Stimulated activated CD4-positive, alpha-beta T cell treated with anti-CD3 and anti-CD28 coated beads, Interleukin-2, amount 100 ng/mL, for 48 hours (primary cell): ENCODE data around the gene IFI35.
"Not testable (repeated sequence)": the region's sequence is repeated elsewhere in the genome, so short reads cannot be mapped to it uniquely, and the experiment has no call there.

Experiments used
- DNase-seq, 2 donors: peaks; one replicate each; pipeline ENCODE4 v3.0.0-alpha.2; 2020

The IFI35 gene

DNA sequence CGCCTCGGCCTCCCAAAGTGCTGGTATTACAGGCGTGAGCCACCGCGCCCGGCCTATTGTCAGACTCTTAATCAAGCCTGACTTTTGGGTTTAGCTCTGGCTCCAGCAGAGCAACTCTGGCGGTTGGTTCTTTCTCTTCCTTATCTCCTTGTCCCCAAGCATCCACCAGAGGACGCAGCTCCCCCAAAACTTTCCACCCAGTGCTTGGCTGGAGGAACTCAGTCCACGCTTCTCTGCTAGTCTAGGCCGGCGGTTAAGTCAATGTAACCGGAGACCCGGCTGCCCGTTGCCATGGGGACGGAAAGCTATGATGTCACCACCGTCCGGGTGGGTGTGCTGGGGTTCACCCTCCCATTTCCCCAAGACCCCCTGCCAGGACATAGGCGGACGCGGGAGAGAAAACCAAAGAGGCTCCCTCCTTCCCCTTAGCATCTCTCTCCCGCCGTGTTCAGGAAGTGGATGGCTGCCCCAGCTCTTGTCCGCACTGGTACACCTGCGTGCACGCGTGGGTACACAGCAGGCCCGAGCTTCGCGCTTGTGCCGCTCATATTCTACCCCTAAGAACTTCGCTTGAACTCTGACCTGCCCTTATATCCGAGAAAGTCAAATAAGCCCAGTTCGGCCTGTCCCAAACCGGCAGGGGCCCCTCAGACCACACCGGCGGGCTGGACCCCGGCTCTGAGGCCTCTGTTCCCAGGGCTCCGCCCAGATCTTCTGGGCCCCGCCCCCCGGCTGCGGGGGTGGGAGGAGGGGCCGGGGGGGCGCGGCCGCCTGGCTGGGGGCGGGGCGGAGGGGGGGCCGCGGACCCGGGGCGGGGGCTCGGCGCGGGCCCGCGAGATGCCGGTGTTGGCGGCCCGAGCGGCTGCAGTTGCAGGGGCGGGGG, 18.1 kb downstream of the IFI35 start, which contains the start of gene RND2:
Gene RND2 (plus strand): TSS at position 825 of the 883 bp plus-strand sequence. CDS start 117 bp downstream, outside the sequence.
- DNase-seq, result peak; percentile 70 to 72

DNA sequence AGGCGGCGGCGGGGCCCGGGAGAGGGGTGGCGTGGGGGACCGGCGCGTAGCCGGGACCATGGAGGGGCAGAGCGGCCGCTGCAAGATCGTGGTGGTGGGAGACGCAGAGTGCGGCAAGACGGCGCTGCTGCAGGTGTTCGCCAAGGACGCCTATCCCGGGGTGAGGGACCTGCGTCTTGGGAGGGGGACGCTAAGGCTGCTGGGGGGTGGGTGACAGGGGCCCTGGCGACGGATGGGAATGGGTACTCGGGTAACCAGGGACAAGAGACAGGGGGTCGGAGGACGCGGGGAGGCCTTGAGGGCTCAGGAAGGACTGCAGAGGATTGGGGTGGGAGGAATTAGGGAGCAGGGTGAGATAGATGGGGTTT, 18.7 kb downstream of the IFI35 start:
- DNase-seq, result no peak

DNA sequence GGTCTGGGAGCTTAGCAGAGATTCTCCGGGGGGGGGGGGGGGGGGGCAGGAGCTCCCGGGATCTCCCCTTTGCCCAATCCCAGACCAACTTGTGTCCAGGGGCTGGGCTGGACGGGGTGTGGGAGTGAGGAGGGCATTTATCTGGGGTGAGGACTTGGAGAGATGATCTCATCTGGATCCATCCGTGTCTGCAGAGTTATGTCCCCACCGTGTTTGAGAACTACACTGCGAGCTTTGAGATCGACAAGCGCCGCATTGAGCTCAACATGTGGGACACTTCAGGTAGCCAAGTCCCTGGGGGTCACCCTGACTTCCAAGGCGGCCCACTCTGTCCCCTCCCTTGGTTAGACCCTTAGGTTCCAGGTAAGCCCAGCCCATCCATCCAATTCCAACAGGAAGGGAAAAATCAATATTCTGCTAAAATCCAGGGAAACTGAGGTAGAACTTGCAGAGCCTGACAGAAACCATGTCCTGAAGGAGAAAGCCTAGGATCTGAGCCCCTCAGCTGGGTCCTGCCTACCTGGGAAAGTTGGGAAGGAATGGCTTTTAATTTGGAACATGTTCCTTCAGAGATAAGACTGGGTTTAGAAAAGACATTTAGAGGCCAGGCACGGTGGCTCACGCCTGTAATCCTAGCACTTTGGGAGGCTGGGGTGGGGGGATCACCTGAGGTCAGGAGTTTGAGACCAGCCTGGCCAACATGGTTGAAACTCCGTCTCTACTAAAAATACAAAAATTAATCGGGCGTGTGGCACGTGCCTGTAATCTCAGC, 19.4 kb downstream of the IFI35 start:
- DNase-seq, result no peak

DNA sequence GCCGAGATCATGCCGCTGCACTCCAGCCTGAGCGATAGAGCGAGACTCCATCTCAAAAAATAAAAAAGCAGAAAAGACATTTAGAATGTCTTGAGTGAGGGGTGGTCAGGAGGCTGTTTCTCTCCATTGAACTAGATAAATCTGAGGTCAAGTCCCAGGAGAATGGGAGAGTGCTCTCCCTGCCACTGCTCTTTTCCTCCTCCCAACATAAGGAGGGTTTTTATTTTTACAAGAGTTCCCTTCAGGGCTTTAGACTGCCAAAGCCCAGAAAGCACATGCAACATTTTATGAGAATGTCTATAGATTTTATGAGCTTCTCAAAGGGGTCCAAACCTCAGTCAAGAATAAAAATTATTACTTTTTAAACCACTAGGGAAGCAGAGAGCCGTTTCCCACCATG, 20.0 kb downstream of the IFI35 start:
- no peak for DNase-seq

DNA sequence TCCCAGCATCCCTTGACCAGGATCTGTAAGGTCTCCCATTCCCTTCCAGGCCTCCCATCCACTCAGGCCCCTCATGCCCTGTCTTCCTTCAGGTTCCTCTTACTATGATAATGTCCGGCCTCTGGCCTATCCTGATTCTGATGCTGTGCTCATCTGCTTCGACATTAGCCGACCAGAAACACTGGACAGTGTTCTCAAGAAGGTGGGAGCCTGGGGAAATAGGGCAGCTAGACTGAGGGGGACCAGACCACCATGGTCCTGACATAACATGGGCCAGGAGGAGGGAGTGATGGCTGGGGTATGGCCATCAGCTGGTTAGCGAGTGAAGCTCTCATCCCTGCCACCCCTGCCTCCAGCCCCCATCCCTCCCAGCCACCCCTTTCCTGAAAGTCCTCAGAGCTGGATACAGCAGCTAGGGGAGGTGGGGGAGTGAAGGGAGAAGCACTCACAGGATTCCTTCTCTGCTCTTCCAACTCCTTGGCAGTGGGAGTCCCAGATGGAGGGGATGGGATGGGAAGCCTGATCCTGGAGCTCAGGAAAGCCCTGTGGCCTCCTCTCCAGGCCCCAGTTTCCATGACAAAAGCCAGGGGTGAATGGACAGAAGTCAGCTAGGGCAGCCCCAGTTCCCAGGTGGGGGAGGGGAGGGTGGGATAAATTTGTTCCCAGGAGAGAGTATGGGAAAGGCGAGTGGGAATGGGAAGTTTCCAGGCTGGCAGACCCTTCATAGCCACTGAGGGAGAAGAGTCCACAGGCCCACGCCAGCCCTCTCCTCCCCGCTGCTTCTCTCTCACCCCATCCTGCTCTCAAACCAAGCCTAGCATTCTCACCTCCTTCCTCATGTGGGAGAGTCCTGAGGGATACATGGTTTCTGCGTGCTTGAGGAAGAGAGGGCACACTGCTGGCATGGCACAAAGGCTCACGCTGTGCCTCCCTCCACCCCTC, 20.8 kb downstream of the IFI35 start:
- DNase-seq, result no peak

DNA sequence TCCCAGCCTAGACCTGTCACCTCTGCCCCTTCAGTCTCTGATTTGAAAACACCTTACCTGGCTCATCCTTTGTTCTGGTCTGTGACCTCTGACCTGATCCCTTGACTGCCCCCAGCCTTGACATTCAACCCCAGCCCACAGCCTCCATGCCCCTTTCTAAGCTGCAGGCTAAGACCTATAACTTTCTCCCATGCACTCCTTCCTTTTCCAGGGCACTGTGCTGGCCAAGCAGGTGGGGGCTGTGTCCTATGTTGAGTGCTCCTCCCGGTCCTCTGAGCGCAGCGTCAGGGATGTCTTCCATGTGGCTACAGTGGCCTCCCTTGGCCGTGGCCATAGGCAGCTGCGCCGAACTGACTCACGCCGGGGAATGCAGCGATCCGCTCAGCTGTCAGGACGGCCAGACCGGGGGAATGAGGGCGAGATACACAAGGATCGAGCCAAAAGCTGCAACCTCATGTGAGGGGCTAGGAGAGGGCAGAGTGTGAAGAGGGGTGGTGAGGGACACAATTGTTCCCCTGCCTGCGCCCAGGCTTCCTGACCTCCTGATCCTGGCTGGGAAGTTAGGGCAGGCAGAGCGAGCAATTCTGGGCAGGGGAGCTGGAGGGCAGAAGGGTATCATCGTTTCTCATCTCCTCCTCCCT, 21.8 kb downstream of the IFI35 start:
- DNase-seq, result no peak

DNA sequence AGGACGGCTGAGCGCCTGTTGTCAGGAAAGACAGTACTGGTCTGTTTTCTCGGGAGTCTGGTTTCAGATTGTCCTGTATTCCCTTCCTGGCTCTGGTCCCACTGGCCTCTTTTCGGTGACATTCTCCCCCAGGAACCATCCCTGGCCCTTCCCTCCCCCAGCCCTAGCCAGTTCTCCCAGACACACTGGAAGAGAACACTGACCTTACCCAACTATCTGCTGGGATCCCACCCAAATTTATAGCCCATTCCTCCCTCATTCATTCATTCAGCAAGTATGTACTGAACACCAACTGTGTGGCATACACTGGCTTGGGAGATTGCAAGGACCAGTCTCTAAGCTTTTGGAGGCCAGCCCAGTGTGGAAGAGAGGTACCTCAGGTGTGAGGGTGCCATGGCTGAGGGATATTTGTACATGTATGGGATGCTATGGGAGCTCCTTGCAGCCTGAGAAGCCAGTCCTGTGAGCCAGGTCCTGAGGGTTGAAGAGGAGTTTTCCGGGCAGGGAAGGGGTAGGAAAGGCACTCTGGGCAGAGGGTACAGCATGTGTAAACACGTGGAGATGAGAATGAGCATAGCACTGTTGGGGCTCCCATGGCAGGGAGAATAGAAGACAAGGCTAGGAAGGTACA, 23.7 kb downstream of the IFI35 start:
- no peak for DNase-seq

DNA sequence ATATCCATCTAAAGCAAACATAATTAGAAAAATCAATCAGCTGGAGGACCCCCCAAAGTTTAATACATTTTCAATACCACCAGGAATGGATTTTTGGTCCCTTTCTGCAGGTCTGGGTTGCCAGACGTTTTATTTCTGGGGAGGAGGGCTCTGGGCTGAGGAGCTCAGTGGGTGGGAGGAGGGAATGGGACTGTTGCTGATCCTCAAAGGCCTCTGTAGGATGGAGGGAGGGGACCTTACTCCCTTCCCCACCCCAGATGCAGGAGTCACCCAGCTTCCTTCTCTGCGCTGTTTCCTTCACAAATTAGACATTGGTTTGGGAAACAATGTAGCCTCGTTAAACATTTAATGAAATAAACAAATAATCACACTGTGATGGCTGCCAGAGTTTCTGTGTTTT, 25.1 kb downstream of the IFI35 start:
- DNase-seq, result no peak

DNA sequence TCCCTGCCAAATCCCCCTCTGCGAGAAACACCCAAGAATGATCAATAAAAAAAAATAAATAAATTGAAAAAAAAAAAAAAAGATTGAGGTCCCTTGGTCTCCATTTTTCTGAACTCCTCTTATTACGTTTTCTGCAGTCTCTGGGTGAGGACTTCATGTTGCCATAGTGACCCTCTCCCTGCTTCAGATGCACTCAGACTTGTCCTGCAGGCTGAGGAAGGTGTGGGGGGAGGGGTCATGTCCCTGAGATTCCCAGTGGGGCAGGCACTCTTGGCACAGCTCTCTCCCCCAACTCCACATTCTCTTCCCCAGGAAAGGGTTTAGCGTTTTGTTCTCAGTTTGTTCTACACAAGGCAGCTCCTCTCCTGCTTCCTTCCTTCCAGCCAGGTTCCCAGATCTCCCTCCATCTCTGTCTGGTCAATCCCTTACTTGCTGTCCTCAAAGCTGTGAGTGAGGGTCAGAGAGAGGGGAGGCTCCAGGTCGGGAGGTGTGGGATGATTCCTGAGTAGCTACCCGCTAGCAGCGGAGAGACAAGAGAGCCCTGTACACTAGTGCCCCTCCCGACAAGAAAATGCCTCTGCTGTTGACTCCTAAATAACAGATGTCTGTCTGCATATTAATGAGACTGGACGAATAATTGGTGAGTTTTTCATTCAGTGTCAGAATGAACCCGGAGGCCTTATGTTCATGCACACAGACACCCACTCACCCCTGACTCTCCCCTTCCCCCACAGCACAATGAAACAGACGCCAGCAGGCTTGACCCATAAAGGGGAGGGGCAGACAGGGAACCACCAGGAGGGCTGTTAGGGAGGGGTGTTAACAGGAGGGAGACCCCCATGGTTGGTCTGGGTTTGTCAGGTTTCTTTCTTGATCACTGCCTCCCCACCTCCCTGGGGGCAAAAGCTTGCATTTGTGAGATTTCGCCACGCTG, 27.6 kb downstream of the IFI35 start:
- DNase-seq, result no peak

DNA sequence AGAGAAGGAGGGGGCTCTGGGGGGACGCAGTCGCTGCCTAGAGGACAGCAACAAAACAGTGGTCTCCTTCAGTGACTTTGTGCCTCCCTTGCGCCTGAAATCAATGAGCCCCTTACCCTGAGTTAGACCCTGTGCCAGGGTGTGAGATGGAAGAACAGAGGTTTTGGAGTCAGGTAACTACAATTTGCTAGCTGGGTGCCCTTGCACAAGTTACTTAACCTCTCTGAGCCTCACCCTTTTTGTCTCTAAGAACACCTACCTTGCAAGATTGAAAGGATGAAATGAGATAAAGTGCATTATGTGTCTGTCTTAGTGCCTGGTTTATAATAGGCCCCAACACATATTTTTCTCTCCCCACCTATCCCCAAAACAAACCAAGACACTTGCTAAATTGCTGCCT, 28.3 kb downstream of the IFI35 start:
- DNase-seq, result no peak

DNA sequence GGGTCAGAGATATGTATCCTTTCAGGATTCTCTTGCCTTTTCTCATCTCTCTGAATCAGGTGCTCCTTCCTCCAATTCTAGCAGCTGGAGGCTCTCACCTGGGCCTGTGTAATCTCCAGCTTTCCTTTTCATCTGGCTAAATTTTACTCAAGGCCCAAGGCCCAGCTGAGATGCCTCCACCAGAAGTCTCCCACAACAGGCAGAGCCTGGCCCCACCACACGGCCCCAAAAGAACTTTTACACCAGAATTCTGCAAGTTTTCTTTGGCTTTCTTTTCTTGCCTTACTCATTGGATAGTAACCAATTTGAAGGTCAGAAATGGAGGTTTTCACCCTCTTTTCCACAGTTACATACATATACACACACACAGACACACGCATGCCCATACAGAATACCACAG, 33.1 kb downstream of the IFI35 start:
- no peak for DNase-seq

DNA sequence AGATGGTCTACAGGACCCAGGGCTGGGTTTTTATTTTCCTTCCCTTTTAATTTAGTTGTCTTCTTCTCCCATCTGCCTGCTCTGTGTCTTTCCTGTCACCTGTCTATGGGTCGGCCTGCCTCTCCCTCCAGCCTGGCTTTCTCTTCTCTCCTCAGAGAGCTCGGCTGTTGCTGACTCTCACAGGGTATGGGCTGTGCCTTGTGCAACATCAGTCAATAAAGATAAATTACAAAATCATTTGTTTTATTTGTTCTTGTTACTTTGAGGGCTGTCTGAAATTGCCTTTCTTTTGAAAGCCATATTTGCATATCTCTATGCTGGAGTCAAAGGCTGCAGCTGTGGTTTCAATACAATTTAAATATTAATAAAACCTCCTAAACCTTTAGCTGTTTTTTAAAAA, 34.1 kb downstream of the IFI35 start:
- DNase-seq, result no peak

DNA sequence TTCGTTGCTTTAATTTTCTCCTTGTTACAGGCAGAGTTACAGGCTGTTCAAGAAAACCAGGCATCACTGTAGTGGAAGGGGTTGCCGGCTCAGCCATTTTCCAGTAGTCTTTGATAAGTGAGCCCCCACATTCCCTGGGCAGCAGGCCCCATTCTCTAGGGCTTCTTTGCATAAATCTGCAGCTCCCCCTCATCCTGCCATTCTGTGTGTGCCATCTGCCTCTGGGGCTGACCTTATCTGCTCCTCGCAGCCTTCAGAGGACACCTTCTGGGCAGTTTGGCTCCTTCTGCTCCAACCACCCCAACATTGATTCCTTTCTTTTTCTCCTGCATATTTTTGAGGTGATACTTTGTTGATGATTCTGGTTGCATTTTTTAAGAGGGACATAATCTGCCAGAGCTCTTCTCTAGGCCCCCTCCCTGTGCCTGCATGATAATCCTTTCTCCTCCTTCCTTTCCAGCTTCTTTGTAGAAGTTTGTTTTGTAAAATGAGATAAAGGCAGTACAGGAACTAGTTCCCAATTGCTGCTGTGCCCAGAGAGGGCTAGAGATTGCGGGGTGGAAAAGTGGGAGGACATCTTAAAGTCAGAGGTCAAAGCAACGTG, 35.5 kb downstream of the IFI35 start:
- no peak for DNase-seq

DNA sequence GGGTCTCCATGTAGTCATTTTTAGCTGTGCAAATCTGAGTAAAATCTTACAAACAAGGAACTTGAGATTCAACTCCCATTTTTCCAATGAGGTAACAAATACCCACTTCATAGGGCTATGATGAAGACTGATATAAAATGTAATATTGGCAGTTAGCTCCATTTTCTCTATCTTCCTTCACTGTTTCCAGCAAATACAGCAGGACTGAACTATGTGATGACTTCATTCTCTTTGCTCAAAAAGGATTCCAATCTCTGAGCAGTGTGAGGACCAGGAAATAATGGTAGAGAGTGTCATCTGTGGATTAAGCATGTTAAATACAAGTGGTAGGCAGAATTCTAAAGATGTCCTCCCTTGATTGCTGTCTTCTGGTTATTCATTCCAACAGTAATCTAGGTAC, 36.7 kb downstream of the IFI35 start:
- DNase-seq, result no peak

DNA sequence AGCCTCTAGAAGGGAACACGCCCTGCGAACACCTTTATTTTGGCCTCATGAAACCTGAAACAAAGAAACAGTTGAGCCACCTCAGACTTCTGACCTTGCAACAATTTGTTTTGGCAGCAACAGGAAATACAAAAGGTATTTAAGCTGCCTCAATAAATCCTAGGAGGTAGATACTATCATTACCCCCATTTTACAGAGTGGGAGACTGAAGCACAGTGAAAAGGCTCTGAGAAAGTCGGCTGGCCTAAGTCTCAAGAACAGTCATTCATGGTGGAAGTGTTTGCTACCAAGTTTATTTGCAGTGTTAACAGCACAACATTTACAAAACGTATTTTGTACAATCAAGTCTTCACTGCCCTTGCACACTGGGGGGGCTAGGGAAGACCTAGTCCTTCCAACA, 37.4 kb downstream of the IFI35 start:
- DNase-seq, result no peak

DNA sequence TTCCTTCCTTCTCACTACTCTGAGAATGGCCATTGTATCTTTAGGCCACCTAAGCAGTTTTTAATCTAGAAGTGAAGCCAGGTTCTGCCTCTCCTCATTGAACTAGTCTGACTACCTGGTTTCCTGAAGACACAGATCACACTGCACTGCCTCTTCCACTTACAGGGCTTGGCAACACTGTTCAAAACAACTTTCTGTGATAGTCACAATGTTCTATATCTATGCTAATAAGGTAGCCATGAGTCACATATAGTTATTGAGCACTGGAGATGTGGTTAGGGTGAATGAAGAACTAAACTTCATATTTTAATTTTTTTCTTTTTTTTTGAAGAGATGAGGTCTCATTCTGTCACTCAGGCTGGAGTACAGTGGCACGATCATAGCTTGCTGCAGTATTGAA, 45.4 kb downstream of the IFI35 start:
- DNase-seq, result no peak

DNA sequence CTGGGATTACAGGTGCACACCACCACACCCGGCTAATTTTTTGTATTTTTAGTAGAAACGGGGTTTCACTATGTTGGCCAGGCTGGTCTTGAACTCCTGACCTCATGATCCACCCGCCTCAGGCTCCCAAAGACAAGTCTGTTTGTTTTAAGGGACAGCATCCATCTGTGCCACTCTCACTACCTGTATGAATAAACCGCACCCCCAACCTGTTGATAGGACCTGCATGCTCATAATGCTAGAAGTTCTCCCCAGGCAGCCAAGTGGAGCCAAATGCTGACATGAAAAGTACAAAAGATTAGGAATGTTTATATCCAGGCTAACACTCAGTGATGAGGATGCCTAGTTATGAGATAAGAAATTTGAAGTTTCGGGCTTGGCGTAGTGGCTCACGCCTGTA, 46.4 kb downstream of the IFI35 start:
- not testable (repeated sequence) for DNase-seq

DNA sequence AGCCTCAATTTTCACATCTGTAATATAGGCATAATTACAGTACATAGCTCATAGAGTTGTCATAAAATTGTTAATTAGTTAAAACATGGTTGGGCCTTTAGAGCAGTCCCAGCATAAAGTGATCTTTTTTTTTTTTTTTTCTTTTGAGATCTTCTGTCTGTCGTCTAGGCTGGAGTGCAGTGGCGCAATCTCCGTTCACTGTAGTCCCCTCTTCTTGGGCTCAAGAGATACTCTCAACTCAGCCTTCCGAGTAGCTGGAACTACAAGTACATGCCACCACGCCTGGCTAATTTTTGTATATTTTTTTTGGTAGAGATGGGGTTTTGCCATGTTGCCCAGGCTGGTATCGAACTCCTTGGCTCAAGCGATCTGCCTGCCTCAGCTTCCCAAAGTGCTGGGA, 49.5 kb downstream of the IFI35 start:
- DNase-seq, result no peak

DNA sequence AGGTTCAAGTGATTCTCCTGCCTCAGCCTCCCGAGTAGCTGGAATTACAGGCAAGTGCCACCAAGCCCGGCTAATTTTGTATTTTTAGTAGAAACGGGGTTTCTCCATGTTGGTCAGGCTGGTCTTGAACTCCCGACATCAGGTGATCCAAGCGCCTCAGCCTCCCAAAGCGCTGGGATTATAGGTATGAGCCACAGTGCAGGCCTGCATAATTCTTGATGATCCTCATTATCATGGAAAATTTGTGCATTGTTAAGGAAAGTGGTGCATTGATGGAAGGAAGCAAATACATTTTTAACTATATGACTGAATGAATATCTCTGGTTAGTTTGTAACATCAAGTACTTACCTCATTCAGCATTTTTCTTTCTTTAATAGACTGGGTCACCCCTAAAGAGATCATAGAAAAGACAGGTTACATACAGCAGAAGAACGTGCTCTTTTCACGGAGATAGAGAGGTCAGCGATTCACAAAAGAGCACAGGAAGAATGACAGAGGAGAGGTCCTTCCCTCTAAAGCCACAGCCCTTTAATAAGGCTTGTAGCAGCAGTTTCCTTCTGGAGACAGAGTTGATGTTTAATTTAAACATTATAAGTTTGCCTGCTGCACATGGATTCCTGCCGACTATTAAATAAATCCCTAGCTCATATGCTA, 56.5 kb downstream of the IFI35 start:
- no peak for DNase-seq
